NT2/D1 (cell line): ENCODE results near the gene RBM43.

Experiments used
- DNase-seq: peaks from one replicate; pipeline ENCODE4 v3.0.0-alpha.2; 2011; ENCODE audit warnings: low read depth, low spot score
- H3K27me3 ChIP-seq: 2 replicates; pipeline ENCODE4 v1.6.0; 2011; ENCODE audit warnings: mild to moderate bottlenecking; ENCODE audit not compliant: insufficient read length, insufficient read depth
- H3K36me3 ChIP-seq: 2 replicates; pipeline ENCODE4 v1.6.1; 2011; ENCODE audit warnings: mild to moderate bottlenecking, low read length, mixed read lengths; ENCODE audit not compliant: insufficient read depth, insufficient read length
- H3K4me1 ChIP-seq: 2 replicates; pipeline ENCODE4 v1.5.1; 2011; ENCODE audit not compliant: insufficient read depth, insufficient read length
- H3K4me3 ChIP-seq: 2 replicates; pipeline ENCODE4 v1.5.1; 2011; ENCODE audit warnings: low read depth; ENCODE audit not compliant: insufficient read length
- H3K9ac ChIP-seq: 2 replicates; pipeline ENCODE4 v1.6.0; 2011; ENCODE audit warnings: low read depth; ENCODE audit not compliant: insufficient read length
- H3K9me3 ChIP-seq: 2 replicates; pipeline ENCODE4 v1.5.1; 2011; ENCODE audit warnings: mild to moderate bottlenecking, low read length; ENCODE audit not compliant: insufficient read depth
- SUZ12 ChIP-seq: IDR thresholded peaks from 2 replicates; pipeline ENCODE4 v1.6.1; 2011; ENCODE audit not compliant: insufficient read length, insufficient read depth; ENCODE audit errors: extremely low read depth
- YY1 ChIP-seq: IDR thresholded peaks from 2 replicates; pipeline ENCODE4 v1.6.1; 2011; ENCODE audit not compliant: insufficient read length, insufficient read depth
- ZNF274 ChIP-seq: IDR thresholded peaks from 2 replicates; pipeline ENCODE4 v1.6.1; 2011; ENCODE audit warnings: mild to moderate bottlenecking, low read depth, low read length

RBM43 gene

GRCh38 chr2:151247432-151247831 lies 14.2 kb downstream of the RBM43 start:
- H3K36me3 ChIP-seq = no peaks in the 10 kb centered on the region
- no peaks in the 10 kb centered on the region for H3K27me3 ChIP-seq
- no peak for DNase-seq
- TF ChIP-seq ZNF274 (no peak), YY1 (no peak), SUZ12 (no peak)
- H3K4me1 ChIP-seq = no peaks in the 10 kb centered on the region
- H3K4me3 ChIP-seq = no peak overlapping the region
- H3K9me3 ChIP-seq = peaks cover 9% of the 10 kb centered on the region
- H3K9ac ChIP-seq = no peak overlapping the region

- DNase-seq = no peak
- Histone ChIP-seq H3K4me3 (no peak overlapping the region), H3K9ac (no peak overlapping the region), H3K36me3 (no peaks in the 10 kb centered on the region), H3K4me1 (no peaks in the 10 kb centered on the region), H3K9me3 (peaks cover 9% of the 10 kb centered on the region), H3K27me3 (no peaks in the 10 kb centered on the region)
- TF ChIP-seq ZNF274 (no peak), YY1 (no peak), SUZ12 (no peak)
These were observed 15.5 kb downstream of the RBM43 start for GRCh38 chr2:151246152-151246551.

DNA sequence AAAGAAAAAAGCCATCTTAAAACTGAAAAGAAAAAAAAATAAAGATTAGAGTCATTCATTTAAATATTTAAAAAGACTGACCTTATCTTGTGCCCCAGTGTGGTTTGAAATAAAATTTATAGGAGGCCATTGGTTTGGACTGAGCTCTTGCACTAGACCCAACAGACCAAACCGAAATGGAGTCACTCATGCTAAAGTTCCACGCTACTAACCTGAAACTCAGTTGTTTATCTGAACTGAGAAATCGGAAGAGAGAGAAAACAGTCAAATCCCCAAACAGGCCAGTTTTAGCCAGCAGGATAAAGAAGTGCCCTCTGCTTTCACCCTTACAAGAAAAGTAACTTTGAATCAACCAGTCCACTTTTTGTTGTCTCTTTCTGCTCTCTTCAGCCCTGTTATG lies 18.2 kb downstream of the RBM43 start:
- Histone ChIP-seq H3K36me3 (no peaks in the 10 kb centered on the region), H3K9ac (no peak overlapping the region), H3K9me3 (peaks cover 2% of the 10 kb centered on the region; the same call in 1 of the 2 replicates), H3K4me3 (no peak overlapping the region), H3K4me1 (no peaks in the 10 kb centered on the region), H3K27me3 (no peaks in the 10 kb centered on the region)
- TF ChIP-seq ZNF274 (no peak), YY1 (no peak), SUZ12 (no peak)
- no peak for DNase-seq

GRCh38 chr2:151241224-151241623 lies 20.4 kb downstream of the RBM43 start:
- no peaks in the 10 kb centered on the region for H3K36me3 ChIP-seq
- no peaks in the 10 kb centered on the region for H3K9me3 ChIP-seq
- H3K27me3 ChIP-seq = no peaks in the 10 kb centered on the region

GRCh38 chr2:151240433-151240832 lies 21.2 kb downstream of the RBM43 start:
- no peaks in the 10 kb centered on the region for H3K36me3 ChIP-seq
- no peak for TF ChIP-seq SUZ12
- TF ChIP-seq YY1 = no peak
- TF ChIP-seq ZNF274 = no peak
- no peaks in the 10 kb centered on the region for H3K4me1 ChIP-seq
- H3K4me3 ChIP-seq = no peak overlapping the region
- no peak overlapping the region for H3K9ac ChIP-seq
- H3K27me3 ChIP-seq = no peaks in the 10 kb centered on the region
- no peaks in the 10 kb centered on the region for H3K9me3 ChIP-seq
- DNase-seq = no peak

More at GRCh38 chr2:151241224-151241623, 20.4 kb downstream of the RBM43 start:
- no peaks in the 10 kb centered on the region for H3K4me1 ChIP-seq
- no peak overlapping the region for H3K4me3 ChIP-seq
- no peak for DNase-seq
- H3K9ac ChIP-seq = no peak overlapping the region
- TF ChIP-seq YY1 (no peak), SUZ12 (no peak), ZNF274 (no peak)

DNA sequence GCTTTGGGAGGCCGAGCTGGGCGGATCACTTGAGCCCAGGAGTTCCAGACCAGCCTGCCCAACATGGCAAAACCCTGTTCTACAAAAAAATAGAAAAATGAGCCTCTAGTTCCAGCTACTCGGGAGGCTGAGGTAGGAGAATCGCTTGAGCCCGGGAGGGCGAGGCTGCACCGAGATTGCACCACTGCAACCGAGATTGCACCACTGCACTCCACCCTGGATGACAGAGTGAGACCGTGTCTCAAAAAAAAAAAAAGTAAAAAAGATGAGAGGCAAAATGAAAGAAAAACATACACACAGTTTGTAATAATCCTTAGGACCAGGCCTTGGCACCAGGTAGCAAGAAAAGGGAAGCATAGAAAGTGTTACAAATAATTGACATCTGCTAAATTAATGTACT lies 22.0 kb downstream of the RBM43 start:
- Histone ChIP-seq H3K27me3 (no peaks in the 10 kb centered on the region), H3K36me3 (no peaks in the 10 kb centered on the region), H3K4me1 (no peaks in the 10 kb centered on the region), H3K9ac (no peak overlapping the region), H3K9me3 (no peaks in the 10 kb centered on the region), H3K4me3 (no peak overlapping the region)
- TF ChIP-seq SUZ12 = no peak
- no peak for TF ChIP-seq ZNF274
- no peak for TF ChIP-seq YY1
- DNase-seq = no peak

GRCh38 chr2:151238527-151239487 lies 22.9 kb downstream of the RBM43 start:
- no peak for TF ChIP-seq YY1
- no peak for TF ChIP-seq SUZ12
- TF ChIP-seq ZNF274 = no peak
- no peaks in the 10 kb centered on the region for H3K9me3 ChIP-seq
- peak; percentile 48 for DNase-seq
- no peaks in the 10 kb centered on the region for H3K4me1 ChIP-seq
- no peaks in the 10 kb centered on the region for H3K27me3 ChIP-seq
- no peaks in the 10 kb centered on the region for H3K36me3 ChIP-seq
- no peak overlapping the region for H3K9ac ChIP-seq
- no peak overlapping the region for H3K4me3 ChIP-seq
